Measurements from ENCODE around the gene SUCNR1. TPM values are rescaled to one million over a fixed set of nuclear protein-coding genes. Genes with fewer than 3 reads are reported as not detected.
"Not testable (repeated sequence)": the region's sequence is repeated elsewhere in the genome, so short reads cannot be mapped to it uniquely, and the experiment has no call there.

The SUCNR1 gene
- total RNA-seq, 1 donor from 2014 or later = 0.08 TPM

DNA sequence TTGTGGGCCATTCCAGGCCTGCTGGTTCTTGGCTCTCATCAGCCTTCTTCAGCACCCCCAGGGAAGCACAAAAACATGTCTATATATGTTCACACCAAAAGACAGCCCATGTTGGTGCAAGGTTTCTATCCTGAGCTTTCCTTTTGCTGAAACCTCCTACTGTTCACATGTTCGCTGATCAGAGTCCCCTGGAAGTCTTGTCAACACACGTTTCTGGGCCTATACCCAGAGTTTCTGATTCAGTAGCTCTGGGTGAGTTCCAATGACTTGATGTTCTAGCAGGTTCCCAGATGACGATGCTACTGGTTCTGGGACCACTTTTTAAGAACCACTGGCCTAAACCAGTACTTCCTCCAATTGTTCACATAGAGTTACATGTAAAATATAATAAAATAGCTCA lies 46.0 kb downstream of the SUCNR1 start:
- DNase-seq (no peak), ATAC-seq (ENCODE audit: poor library complexity) (no peak)
- intact Hi-C loops (cut with DNase I) = loop anchor here (10.0 kb wide), 1 partner anchor 485 kb away; no protein-coding TSS in a partner anchor

DNA sequence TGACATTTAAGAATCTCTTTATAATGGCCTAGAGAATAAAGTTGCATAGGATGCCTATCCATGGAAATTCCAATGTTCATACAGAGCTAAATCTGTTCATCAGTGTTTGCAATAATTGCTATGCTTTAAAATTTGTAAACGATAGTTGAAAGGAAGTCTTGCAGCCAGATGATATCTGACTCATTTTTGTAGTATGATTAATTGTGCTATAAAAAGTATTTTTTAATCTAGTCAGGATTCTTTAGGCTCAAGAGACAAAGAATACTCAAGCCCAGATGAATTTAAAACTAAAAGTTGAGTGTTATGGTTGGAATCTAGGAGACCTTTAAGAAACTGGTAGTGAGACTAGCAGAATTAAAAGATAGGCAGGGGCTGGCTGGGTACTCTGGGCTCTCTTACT lies 50.5 kb downstream of the SUCNR1 start:
- no peak for DNase-seq
- intact Hi-C loops (cut with DNase I) = loop anchor here (5.0 kb wide), 1 partner anchor 457 kb away; no protein-coding TSS in a partner anchor
- ATAC-seq (ENCODE audit: poor library complexity) = no peak

DNA sequence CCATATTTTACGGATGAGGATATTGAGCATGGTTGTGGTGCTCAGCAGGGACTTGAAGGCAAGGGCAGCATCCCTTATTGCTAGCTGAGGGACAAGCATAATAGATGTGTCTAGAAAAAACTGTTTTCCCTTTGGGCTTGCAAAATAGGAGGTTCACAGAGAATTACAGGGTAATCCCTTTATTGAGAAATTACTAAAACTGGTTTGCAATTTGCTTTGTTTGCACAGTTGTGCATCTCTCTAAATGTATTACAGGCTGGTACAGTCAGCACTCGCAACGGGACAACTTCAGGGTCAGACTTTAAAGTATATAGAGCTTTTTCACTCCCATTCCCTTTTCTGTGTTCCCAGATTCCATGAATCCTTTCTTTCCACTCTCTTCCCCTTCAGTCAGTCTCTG lies 51.3 kb downstream of the SUCNR1 start:
- intact Hi-C loops (cut with DNase I) = loop anchor here (5.0 kb wide), 1 partner anchor 457 kb away; no protein-coding TSS in a partner anchor
- ATAC-seq (ENCODE audit: poor library complexity) = no peak

DNA sequence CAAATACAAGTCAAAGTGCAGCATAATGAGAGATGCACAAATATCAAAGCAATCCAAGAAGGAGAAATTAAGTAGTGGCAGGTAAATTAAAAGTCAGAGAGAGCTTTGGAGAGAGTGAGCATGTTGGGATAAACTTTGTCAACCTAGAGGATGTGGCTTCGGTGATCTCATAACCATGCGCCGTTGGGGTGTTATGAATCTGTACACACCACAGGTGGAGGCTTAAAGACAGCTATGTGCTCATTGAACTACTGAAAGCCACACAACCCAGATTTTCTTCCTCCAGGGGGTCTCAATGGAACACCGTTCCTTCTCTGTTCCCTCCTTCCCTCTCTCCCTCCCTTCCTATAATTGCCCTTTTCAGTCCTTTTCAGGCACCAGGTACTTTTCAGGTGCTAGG lies 52.0 kb downstream of the SUCNR1 start:
- ATAC-seq (ENCODE audit: poor library complexity) (no peak), DNase-seq (no peak)
- intact Hi-C loops (cut with DNase I) = no loop called here

More for the DNA sequence above, 51.3 kb downstream of the SUCNR1 start:
- no peak for DNase-seq

DNA sequence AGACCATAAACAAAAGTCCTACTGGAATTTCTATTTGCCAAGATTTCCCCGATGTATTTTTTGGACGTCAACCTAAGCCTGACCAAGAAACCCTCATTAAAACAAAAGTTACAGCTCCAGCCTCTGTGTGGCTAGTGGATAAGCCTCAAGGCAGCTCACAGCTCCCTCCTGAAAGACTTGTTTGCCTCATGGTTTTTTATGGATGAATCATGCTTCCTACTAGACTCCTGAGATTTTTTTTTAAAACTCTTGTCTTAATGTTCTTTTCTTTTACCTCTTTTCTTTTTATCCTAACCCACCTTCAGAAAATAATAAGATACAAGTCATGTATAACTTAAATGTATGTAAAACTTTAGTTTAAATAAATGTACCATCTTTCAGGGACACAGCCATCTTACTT lies 52.4 kb downstream of the SUCNR1 start:
- intact Hi-C loops (cut with DNase I) = no loop called here
- DNase-seq = no peak
- ATAC-seq (ENCODE audit: poor library complexity) = no peak

DNA sequence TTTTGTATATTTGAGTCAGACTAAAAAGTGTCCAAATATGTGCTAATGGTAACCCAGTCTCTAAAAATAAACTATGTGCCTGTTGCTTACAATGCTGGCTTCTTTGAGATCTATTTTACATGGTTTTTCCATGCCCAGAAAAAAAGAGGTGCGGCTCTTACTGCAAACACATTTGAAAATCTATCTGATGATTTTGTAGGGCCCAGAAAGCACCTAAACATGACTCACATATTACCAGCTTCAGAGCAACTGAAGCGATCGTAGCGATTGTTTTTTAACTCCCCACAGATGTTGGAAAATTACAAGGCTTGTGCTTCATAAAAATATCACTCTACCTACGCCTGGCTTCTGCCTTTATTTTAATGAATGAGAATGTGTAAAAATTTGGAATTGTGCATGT lies 53.5 kb downstream of the SUCNR1 start:
- ATAC-seq (ENCODE audit: poor library complexity) = no peak
- intact Hi-C loops (cut with DNase I) = no loop called here

DNA sequence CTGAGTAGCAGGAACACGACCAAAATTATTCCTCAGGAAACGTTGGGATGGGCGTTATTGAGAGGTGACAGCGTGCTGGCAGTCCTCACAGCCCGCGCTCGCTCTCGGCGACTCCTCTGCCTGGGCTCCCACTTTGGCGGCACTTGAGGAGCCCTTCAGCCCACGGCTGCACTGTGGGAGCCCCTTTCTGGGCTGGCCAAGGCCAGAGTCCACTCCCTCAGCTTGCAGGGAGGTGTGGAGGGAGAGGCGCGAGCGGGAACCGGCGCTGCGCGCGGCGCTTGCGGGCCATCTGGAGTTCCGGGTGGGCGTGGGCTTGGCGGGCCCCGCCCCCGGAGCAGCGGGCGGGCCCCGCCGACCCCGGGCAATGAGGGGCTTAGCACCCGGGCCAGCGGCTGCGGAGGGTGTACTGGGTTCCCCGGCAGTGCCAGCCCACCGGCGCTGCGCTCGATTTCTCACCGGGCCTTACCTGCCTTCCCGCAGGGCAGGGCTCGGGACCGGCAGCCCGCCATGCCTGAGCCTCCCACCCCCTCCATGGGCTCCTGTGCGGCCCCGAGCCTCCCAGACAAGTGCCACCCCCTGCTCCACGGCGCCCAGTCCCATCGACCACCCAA lies 54.6 kb downstream of the SUCNR1 start:
- intact Hi-C loops (cut with DNase I); ATAC-seq (ENCODE audit: poor library complexity); DNase-seq: not testable (repeated sequence)

More for the DNA sequence above, 53.5 kb downstream of the SUCNR1 start:
- DNase-seq = no peak

DNA sequence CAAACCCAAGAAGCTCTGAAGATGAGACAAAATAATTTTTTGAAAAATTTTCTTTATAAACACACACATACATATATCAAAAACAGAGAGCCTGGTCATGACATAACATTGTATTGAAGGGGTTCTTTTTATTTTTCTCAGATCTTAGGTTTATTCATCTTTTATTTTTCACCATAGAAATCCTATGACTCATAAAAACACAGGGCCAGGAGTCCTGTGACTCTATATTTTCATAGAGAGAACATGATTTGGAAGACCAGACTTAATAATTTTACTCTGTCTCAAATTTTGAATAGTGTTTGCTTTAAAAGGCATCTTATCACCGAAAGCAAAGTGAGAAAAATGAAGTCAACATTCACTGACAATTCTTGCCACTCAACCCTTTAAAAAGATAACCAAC lies 57.7 kb downstream of the SUCNR1 start:
- ATAC-seq (ENCODE audit: poor library complexity) (no peak), DNase-seq (no peak)
- intact Hi-C loops (cut with DNase I) = no loop called here

DNA sequence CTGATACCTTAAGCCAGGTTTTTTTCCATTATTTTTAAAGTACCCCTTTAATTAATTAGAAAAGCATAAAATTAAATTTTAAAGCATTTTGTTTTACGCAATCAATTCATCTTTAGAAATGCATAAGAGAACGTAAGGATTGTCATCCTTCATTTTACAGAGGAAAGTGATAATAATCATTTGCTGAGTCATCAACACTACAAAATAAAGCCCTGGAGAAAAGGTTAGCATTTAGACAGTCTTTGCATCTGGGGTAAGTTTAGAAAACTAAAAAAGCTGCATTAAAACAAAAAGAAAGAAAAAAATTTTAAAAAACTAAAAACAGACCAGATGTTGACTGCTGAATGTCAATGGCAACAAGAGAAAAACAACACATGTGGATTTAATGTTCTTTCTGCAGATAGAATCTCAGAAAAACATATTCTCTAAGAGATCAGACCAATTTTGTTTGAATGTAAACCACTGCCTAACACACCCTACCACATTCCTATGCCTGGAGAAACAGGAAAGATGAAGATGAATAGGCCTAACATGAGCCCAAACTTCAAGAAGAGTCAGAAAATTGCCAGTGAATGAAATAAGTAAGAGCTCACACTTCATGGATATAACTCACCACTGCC lies 59.9 kb downstream of the SUCNR1 start:
- intact Hi-C loops (cut with DNase I) = no loop called here
- DNase-seq = no peak
- ATAC-seq (ENCODE audit: poor library complexity) = no peak

Other genes with a start within 250 kb of the SUCNR1 start
- not detected for gene AADACL2, start 139.7 kb upstream of the SUCNR1 start, total RNA-seq
- gene AADAC, start 59.5 kb upstream of the SUCNR1 start, total RNA-seq = not detected

Measured in Right ventricle myocardium superior (tissue), 1 donor.